HT1080 (cell line): ENCODE data around the gene CYTH2. TPM values are rescaled to one million over a fixed set of nuclear protein-coding genes. Genes with fewer than 3 reads are reported as not detected.
"Not testable (repeated sequence)": the region's sequence is repeated elsewhere in the genome, so short reads cannot be mapped to it uniquely, and the experiment has no call there.

ENCODE experiments used
- DNase-seq: peaks from one replicate; pipeline ENCODE4 v3.0.0-alpha.2; 2015; ENCODE audit warnings: low read depth
- total RNA-seq: library from RNA; depleted of rRNA; stranded (reverse); fragments of >200 nt; shearing (Covaris generic); gene quantifications from 2 replicates; pipeline ENCODE4 v1.2.3, GENCODE V29; 2014; rRNA removed

CYTH2 gene
- total RNA-seq, 1 experiment from 2014 or later, result 44.3 TPM

DNA sequence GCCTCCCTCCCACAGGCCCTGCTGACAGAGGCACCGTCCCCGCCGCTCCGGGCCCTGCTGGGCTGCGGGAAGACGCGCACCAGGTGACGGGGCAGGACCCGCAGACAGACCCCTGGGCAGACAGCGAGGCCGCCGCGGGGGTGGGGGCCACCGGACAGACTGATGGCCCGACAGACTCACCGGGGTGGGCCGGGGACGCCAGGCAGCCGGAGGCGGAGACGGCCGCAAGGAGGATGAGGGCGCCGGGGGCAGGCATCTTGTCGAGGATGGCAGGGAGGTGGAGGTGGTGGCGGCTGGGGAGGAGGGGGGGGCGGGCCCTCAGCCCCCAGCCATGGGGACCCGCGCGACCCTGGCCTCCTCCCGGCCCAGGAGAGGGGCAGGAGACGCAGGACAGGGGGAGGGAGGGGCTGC, 42.2 kb downstream of the CYTH2 start:
- DNase-seq, result no peak

DNA sequence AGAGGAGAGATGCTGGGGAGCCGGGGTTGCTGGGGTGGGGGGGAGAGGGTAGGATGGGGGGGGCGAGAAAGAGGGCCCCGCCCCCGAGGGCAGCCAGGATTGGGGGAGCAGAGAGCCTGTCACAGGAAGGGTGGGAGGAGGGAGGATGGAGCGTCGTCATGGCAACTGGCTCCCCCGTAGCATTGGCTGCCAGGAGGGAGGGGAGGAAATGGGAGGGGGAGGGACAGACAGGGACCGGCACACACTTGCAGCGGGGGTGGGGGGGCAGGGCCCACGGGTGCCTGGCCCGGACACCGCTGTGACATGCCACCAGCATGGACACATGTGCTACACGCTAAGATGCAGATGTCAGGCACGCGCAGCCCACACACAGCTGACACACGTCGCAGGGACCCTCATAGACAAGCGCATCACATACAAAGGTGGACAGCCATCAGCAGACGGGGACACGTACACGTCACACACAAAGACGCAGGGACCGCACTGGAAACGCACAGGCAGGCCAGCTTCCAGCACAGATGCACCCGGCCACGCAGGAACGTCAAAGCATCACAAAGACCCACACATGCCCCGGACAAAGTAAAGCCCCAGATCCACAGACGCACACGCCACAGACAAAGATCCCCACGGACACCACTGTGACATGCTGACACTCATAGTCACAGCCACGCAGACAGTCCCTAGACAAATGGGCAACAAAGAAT, 42.8 kb downstream of the CYTH2 start, which contains the start of gene LMTK3:
TSS of gene LMTK3 (minus strand) at position 36 of the 704 bp plus-strand sequence. CDS start 259 bp downstream, outside the sequence.
- DNase-seq, result peak; percentile 36

DNA sequence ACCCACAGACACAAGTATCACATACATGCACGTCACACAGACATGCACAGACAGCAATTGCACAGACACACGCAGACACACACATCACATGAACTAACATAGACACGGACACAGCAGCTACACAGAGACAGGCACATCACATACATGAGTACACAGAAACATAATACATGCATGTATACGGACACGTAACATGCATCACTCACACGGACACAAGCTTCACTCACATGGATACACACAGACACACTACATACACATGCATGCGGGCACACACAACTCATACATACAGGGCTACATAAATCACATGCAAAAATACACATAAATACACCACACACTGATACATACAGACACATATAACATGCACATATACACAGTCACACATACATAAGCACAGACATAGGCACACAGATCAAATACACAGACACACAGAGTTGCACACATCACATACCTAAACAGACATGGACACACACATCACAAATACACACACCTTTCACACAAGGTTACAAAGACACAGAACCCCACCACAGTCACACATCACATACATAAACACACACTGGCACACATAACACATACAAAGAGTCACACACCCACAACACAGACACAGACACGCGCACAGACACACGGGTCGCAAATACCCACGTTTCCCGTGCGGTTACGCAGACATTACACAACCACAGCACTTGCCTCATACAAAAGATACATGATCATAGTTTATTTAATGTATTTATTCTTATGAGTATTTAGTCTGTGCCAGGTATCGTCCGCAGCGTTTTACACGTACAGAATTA, 43.5 kb downstream of the CYTH2 start:
- DNase-seq, result no peak

DNA sequence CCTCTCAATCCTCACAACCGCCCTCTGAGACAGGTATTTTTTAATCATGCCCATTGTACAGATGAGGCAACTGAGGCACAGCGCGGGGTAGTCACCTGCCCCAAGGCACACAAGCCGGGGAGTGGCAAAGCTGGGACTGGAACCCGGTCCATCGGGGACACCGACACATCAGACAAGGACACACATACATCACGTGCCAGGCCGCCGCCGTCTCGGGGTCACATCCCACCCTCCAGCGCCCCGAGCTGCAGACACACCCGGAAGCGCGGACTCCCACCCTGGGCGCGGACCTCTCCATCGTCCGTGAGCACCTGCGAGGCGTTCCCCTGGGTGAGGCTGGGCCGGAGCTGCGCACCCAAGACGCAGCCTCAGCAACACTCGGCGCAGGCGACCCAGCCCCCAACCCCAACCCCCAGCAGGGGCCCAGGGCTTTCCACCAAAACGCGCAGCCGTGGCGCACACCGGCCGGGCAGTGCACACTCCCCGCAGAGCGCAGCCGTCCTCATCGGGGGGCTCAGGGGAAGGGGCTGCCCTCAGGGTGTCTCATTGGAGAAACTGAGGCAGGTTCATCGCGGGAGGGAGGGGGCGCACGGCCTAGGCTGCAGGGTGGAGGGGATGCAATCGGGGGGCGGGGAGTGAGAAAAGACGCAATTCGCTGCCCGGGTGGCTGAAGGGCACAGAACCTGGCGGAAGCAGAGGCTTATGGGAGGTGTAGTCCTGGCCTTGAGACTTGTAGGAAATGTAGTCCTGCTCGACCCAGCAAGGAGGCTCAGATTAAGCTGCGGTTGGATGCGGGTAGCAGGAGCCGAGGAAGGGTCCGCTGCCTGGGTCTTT, 44.3 kb downstream of the CYTH2 start:
- DNase-seq, result peak; percentile 65

DNA sequence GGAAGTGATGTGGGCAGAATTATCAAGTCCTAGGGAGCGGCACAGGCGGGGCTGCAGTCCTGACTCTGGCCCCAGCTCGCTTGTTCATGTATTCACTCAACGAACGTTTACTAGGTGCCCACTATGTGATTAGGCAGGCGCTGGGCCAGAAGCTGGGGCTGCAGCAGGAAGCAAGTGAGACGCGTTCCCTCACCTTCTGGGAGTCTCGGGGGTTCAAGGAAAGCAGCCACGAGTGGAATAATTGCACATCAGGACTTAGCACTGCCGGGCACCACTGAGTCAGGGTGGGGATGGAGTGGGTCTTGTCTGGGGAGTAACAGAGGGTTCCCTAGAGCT, 44.9 kb downstream of the CYTH2 start:
- DNase-seq, result no peak

DNA sequence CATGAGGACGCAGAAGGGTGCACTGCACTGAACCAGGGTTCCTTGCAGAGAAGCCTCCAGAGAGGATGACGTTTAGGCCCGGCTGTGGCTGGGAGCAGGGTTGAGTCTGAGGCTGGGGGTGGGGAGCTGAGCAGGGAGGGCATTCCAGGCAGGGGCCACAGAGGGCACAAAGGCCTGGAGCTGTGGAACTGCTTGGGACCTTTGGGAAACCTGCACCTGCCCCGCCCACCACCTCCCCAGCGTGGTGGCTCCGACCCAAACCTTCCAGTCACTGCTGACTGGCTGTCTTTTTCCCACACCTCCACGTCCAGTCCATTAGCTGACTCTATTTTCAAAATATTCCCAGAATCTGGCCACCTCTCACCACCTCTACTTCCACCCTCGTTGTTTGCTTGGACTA, 47.4 kb downstream of the CYTH2 start:
- no peak for DNase-seq

DNA sequence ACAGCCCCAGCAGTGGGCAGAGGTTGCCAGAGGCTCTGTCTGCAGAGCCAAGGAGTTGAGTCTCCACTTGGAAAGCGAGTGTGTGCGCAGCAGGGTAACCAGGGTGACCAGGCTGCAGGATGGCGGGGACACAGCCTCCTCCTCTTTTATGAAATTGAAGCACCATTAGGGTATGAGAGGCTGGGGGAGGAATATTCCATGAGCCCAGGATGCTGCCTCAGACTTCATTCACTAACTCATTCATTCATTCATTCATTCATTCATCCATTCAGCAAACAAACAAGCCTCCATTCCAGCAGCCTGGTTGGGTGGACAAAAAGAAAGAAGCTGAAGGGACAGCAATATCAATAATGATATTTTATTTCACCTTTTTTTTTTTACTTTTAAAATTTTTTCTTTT, 49.0 kb downstream of the CYTH2 start:
- DNase-seq, result no peak

DNA sequence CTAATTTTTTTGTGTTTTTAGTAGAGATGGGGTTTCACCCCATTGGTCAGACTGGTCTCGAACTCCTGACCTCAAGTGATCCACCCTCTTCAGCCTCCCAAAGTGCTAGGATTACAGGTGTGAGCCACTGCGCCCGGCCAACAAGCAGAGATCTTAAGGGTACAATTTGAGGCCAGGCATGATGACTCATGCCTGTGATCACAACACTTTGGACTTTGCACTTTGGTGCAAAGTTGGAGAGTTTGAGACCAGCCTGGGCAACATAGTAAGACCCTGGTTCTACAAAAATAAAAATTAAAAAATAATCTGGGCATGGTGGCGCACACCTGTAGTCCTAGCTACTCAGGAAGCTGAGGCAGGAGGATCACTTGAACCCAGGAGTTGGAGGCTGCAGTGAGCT, 50.3 kb downstream of the CYTH2 start:
- DNase-seq, result not testable (repeated sequence)

DNA sequence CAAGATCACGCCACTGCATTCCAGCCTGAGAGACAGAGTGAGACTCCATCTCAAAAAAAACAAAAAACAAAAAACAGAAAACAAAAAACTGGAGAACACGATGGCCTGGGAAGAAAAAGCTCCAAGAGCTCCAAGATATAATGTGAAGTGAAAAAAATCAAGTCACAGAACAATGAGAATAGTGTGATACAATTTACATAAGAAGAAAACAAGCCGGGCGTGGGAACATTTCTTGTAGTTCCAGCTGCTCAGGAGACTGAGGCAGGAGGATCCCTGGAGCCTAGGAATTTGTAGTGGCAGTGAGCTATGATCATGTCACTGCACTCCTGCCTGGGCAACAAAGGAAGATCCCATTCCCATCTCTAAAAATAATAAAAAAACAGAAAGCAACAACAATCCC, 51.0 kb downstream of the CYTH2 start:
- no peak for DNase-seq

DNA sequence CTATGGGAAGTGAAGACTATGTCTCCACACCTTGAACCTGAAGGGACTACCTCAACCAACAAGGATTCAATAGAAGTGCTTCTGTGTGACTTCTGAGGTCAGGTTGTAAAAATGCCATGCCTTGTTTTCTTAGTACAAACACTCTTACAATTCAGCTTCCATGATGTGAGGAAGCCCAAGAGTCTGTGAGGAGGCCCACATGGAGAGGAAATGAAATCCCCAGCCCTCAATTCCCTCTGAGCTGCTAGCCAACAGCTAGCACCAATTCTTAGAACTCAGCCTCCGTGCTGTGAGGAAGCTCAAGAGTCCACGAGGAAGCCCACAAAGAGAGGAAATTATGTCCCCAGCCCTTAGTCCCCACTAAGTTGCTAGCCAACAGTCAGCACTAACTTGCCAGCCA, 55.1 kb downstream of the CYTH2 start:
- no peak for DNase-seq

DNA sequence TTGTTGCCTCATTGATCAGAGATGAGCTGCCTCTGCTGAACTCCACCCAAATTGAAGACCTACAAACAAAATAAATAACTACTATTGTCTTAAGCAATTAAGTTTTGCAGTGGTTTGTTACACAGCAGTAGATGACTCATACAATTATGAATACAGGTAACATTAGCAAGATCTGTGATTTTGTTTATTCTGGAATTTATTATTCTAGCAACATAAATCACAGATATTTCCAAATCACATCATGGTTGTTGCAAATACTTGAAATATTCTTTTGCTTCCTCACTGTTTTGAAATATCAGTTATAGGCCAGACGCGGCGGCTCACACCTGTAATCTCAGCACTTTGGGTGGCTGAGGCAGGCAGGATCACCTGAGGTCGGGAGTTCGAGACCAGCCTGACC, 55.6 kb downstream of the CYTH2 start:
- no peak for DNase-seq

DNA sequence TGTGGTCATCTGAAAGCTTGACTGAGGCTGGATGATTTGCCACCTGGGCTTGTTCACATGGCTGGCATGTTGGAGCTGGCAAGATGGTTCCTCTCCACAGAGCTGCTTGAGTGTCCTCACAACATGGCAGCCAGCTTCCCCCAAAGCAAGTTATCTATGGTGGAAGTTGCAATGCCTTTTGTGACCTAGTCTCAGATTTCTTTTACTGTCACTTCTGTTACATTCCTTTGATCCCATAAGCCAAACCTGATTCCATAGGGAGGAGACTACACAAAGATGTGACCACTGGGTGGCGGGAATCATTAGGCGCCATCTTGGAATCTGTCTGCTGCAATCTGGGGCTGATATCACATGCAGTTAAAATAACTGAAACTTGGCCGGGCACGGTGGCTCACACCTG, 60.0 kb downstream of the CYTH2 start:
- no peak for DNase-seq

DNA sequence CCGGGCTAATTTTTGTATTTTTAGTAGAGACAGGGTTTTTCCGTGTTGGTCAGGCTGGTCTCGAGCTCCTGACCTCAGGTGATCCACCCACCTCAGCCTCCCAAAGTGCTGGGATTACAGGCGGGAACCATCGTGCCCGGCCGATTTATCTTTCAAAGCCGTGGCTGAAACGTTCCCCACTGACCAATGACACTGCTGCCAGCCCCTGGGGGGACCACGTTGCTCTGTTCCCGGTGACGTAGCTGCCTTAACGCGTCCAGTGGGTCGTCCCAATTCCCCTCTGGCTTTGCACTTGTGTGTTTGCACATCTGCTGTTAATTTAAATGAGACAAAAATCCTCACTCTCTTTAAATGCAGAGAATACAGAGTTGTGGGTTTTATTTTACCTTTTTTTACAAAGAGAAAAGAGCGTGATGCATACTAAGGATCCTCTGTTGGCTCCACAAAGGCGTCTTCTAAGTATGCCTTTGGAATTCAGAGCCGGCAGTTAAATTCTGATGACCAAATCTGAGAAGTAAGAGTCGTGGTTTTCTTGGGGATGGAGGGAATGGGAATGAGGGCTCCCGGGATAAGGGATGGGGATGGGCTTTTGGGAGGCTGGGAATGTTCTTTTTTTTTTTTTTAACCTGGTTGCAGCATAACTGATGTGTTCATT, 61.0 kb downstream of the CYTH2 start:
- DNase-seq, result no peak

DNA sequence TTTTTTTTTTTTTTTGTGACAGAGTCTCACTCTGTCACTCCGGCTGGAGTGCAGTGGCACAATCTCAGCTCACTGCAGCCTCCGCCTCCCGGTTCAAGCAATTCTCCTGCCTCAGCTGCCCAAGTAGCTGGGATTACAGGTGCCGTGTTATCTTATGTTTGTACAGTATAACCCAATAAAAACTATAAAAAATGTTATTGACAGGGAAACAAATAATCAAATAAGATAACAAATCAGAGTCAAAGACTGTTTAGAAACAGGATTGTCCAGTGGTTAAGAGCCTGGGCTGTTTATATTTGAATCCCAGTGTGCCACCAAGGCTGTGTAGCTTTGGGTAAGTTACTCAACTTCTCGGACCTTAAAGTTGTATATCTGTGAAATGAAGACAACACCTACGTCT, 61.6 kb downstream of the CYTH2 start:
- no peak for DNase-seq

Other genes starting within 250 kb of the CYTH2 start
- 17.1 and 19.0 TPM in 2 replicates for gene CARD8, start 213.5 kb upstream of the CYTH2 start, total RNA-seq
- gene ZNF114, start 199.3 kb upstream of the CYTH2 start, total RNA-seq, result 1.8 and 2.5 TPM in 2 replicates
- gene EMP3, start 143.8 kb upstream of the CYTH2 start, total RNA-seq, result 379 and 513 TPM in 2 replicates
- gene TMEM143, start 105.4 kb upstream of the CYTH2 start, total RNA-seq, result 5.1 and 6.1 TPM in 2 replicates
- not detected in 2 replicates for gene SYNGR4, start 105.0 kb upstream of the CYTH2 start, total RNA-seq
- 67.7 and 115 TPM in 2 replicates for gene KDELR1, start 77.8 kb upstream of the CYTH2 start, total RNA-seq
- gene GRIN2D, start 75.7 kb upstream of the CYTH2 start, total RNA-seq, result 0.20 and 0.21 TPM in 2 replicates
- 97.2 and 113 TPM in 2 replicates for gene GRWD1, start 23.4 kb upstream of the CYTH2 start, total RNA-seq
- gene KCNJ14, start 13.8 kb upstream of the CYTH2 start, total RNA-seq, result 0.40 and 0.79 TPM in 2 replicates
- 0.05 TPM in 1 of 2 replicates, not detected in the other for gene LMTK3, start 42.5 kb downstream of the CYTH2 start, total RNA-seq
- gene SULT2B1, start 82.8 kb downstream of the CYTH2 start, total RNA-seq, result not detected in 2 replicates
- not detected in 2 replicates for gene SPACA4, start 137.4 kb downstream of the CYTH2 start, total RNA-seq
- gene FAM83E, start 145.7 kb downstream of the CYTH2 start, total RNA-seq, result 1.2 TPM in 1 of 2 replicates, not detected in the other
- 2,830 and 3,901 TPM in 2 replicates for gene RPL18, start 149.8 kb downstream of the CYTH2 start, total RNA-seq
- 15.9 and 16.5 TPM in 2 replicates for gene SPHK2, start 150.1 kb downstream of the CYTH2 start, total RNA-seq
- gene DBP, start 168.0 kb downstream of the CYTH2 start, total RNA-seq, result 10.3 and 11.1 TPM in 2 replicates
- gene CA11, start 176.8 kb downstream of the CYTH2 start, total RNA-seq, result 0.77 and 1.4 TPM in 2 replicates
- not detected in 2 replicates for gene NTN5, start 203.6 kb downstream of the CYTH2 start, total RNA-seq
- not detected in 2 replicates for gene FUT2, start 226.6 kb downstream of the CYTH2 start, total RNA-seq